Endothelial cell (in vitro differentiated cells): Measurements from ENCODE around the gene TNFRSF12A. TPM values are rescaled to one million over a fixed set of nuclear protein-coding genes. Genes with fewer than 3 reads are reported as not detected.
A peak's percentile ranks its signal among the peaks of the same experiment; 100 is the strongest.

ENCODE experiments used
- DNase-seq: peaks from one replicate; pipeline ENCODE4 v3.0.0; 2021; ENCODE audit warnings: low spot score
- H3K27ac Mint-ChIP-seq: one replicate; pipeline ENCODE4 v1.8.0; 2021; ENCODE audit warnings: mixed read lengths, inconsistent platforms; ENCODE audit not compliant: unreplicated experiment
- H3K27me3 Mint-ChIP-seq: one replicate; pipeline ENCODE4 v1.8.0; 2021; ENCODE audit warnings: mild to moderate bottlenecking, moderate library complexity, mixed read lengths, inconsistent platforms; ENCODE audit not compliant: unreplicated experiment
- H3K36me3 Mint-ChIP-seq: one replicate; pipeline ENCODE4 v1.8.0; 2021; ENCODE audit warnings: mild to moderate bottlenecking, low read depth, mixed read lengths, inconsistent platforms; ENCODE audit not compliant: unreplicated experiment
- H3K4me1 Mint-ChIP-seq: one replicate; pipeline ENCODE4 v1.8.0; 2021; ENCODE audit warnings: mild to moderate bottlenecking, mixed read lengths, inconsistent platforms; ENCODE audit not compliant: unreplicated experiment
- H3K4me3 Mint-ChIP-seq: one replicate; pipeline ENCODE4 v1.8.0; 2021; ENCODE audit warnings: mild to moderate bottlenecking, mixed read lengths, inconsistent platforms; ENCODE audit not compliant: unreplicated experiment
- H3K9me3 Mint-ChIP-seq: one replicate; pipeline ENCODE4 v1.8.0; 2021; ENCODE audit warnings: mixed read lengths, inconsistent platforms; ENCODE audit not compliant: unreplicated experiment
- CTCF ChIP-seq: fragments of 200-600 bp; sonication (generic); IDR thresholded peaks from one replicate; pipeline ENCODE4 v1.5.0; 2021; ENCODE audit warnings: antibody characterized with exemption; ENCODE audit not compliant: unreplicated experiment
- total RNA-seq: library from RNA; stranded (reverse); fragmentation: NEBNext Ultra II Directional; extraction: Animal tissue kit (Norgen Biotek cat#: 25700); gene quantifications from one replicate; pipeline ENCODE4 v1.2.1, GENCODE V29; 2021; ENCODE audit not compliant: unreplicated experiment

TNFRSF12A gene
- total RNA-seq, 1 donor from 2014 or later = 3.0 TPM

- no peak for DNase-seq
- H3K36me3 Mint-ChIP-seq = no peaks in the 10 kb centered on the region
- no peaks in the 10 kb centered on the region for H3K9me3 Mint-ChIP-seq
- no peak for TF ChIP-seq CTCF
- peaks cover 26% of the 10 kb centered on the region for H3K4me1 Mint-ChIP-seq
- H3K4me3 Mint-ChIP-seq = peak overlapping the region; percentile 65
- peaks cover 25% of the 10 kb centered on the region for H3K27me3 Mint-ChIP-seq
- no peak overlapping the region for H3K27ac Mint-ChIP-seq
Measured at GRCh38 chr16:3020604-3021448, 658 bp downstream of the TNFRSF12A start.

DNA sequence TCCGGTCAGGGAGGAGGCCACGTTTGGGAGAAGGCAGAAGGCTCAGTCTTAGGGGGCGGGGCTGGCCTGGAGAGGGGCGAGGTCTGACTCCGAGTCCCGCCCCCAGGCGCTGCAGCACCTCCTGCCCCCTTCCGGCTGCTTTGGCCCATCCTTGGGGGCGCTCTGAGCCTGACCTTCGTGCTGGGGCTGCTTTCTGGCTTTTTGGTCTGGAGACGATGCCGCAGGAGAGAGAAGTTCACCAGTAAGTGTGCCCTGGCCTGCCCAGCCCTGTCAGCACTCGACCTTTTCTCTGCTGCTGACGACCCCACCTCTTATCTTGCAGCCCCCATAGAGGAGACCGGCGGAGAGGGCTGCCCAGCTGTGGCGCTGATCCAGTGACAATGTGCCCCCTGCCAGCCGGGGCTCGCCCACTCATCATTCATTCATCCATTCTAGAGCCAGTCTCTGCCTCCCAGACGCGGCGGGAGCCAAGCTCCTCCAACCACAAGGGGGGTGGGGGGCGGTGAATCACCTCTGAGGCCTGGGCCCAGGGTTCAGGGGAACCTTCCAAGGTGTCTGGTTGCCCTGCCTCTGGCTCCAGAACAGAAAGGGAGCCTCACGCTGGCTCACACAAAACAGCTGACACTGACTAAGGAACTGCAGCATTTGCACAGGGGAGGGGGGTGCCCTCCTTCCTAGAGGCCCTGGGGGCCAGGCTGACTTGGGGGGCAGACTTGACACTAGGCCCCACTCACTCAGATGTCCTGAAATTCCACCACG lies 1.5 kb downstream of the TNFRSF12A start:
- Mint-ChIP-seq H3K27ac (no peak overlapping the region), H3K4me3 (peak overlapping the region; percentile 65), H3K27me3 (peaks cover 27% of the 10 kb centered on the region), H3K4me1 (peaks cover 24% of the 10 kb centered on the region), H3K9me3 (no peaks in the 10 kb centered on the region), H3K36me3 (peaks cover under 1% of the 10 kb centered on the region)
- DNase-seq = peak; percentile 68
- TF ChIP-seq CTCF = no peak

- no peak for TF ChIP-seq CTCF
- peaks cover 6% of the 10 kb centered on the region for H3K36me3 Mint-ChIP-seq
- peak overlapping the region; percentile 42 for H3K4me3 Mint-ChIP-seq
- peaks cover 24% of the 10 kb centered on the region for H3K4me1 Mint-ChIP-seq
- no peak overlapping the region for H3K27ac Mint-ChIP-seq
- DNase-seq = peak; percentile 61
- H3K9me3 Mint-ChIP-seq = no peaks in the 10 kb centered on the region
- H3K27me3 Mint-ChIP-seq = peaks cover 23% of the 10 kb centered on the region
Measured at GRCh38 chr16:3022208-3022683, 2.1 kb downstream of the TNFRSF12A start.

- DNase-seq = no peak
- H3K36me3 Mint-ChIP-seq = peaks cover 6% of the 10 kb centered on the region
- no peak for TF ChIP-seq CTCF
- H3K27me3 Mint-ChIP-seq = peaks cover 23% of the 10 kb centered on the region
- peaks cover 24% of the 10 kb centered on the region for H3K4me1 Mint-ChIP-seq
- no peak overlapping the region for H3K27ac Mint-ChIP-seq
- no peaks in the 10 kb centered on the region for H3K9me3 Mint-ChIP-seq
- H3K4me3 Mint-ChIP-seq = peak overlapping the region; percentile 84
Measured at GRCh38 chr16:3022684-3023414, 2.7 kb downstream of the TNFRSF12A start.
